ENCODE data around the gene CUL1.

- TF ChIP-seq POLR2A (IDR thresholded peaks at IDR 0.05; ENCODE audit: borderline replicate concordance, extremely low read depth, insufficient read depth, insufficient read length) (no peak), CTCF (IDR thresholded peaks at IDR 0.05 in 2 of 3, conservative IDR thresholded peaks at IDR 0.05 in 1 of 3; ENCODE audit: borderline replicate concordance in 1 of 3, insufficient read depth in 1 of 3, low read depth in 2 of 3, low read length in 2 of 3) (no peak), POLR2AphosphoS5 (IDR thresholded peaks at IDR 0.05; ENCODE audit: low read depth, low read length) (no peak), JUND (IDR thresholded peaks at IDR 0.05) (no peak), YY1 (IDR thresholded peaks at IDR 0.05; ENCODE audit: extremely low read depth, insufficient replicate concordance, low read depth, low read length) (no peak), EZH2 (IDR thresholded peaks at IDR 0.05) (no peak), EZH2phosphoT487 (IDR thresholded peaks at IDR 0.05; ENCODE audit: borderline replicate concordance) (no peak), REST (IDR thresholded peaks at IDR 0.05; ENCODE audit: low read depth) (no peak), ZFX (IDR thresholded peaks at IDR 0.05) (no peak), RAD21 (IDR thresholded peaks at IDR 0.05; ENCODE audit: low read depth) (no peak)
These were observed 701 bp upstream of the CUL1 start for GRCh38 chr7:148698007-148698396.

Measured in HCT116 (cell line).